HG03139 (cell line): ENCODE results near the gene APC.
"Not testable (repeated sequence)": the region's sequence is repeated elsewhere in the genome, so short reads cannot be mapped to it uniquely, and the experiment has no call there.

ENCODE experiments used
- ATAC-seq: cut with Tn5 transposase; IDR thresholded peaks from one replicate; pipeline ENCODE4 v1.9.1; 2021; ENCODE audit not compliant: unreplicated experiment

Gene APC

GRCh38 chr5:112713206-112713605 is 24.5 kb upstream of the APC start:
- no peak for ATAC-seq

- not testable (repeated sequence) for ATAC-seq
Measured at GRCh38 chr5:112716895-112717294, 20.8 kb upstream of the APC start.

GRCh38 chr5:112717506-112718082 is 20.1 kb upstream of the APC start:
- ATAC-seq: no peak

GRCh38 chr5:112718344-112718743 is 19.3 kb upstream of the APC start:
- ATAC-seq: no peak

GRCh38 chr5:112720576-112720975 is 17.1 kb upstream of the APC start:
- no peak for ATAC-seq

- ATAC-seq: no peak
Measured at GRCh38 chr5:112724901-112725300, 12.8 kb upstream of the APC start.

- no peak for ATAC-seq
Measured at GRCh38 chr5:112729630-112730029, 8.1 kb upstream of the APC start.

GRCh38 chr5:112732131-112732530 is 5.6 kb upstream of the APC start:
- ATAC-seq: no peak

GRCh38 chr5:112733586-112733985 is 4.1 kb upstream of the APC start:
- no peak for ATAC-seq

GRCh38 chr5:112734597-112734996 is 3.1 kb upstream of the APC start:
- ATAC-seq: no peak

- ATAC-seq: no peak
Measured at GRCh38 chr5:112735702-112736101, 2.0 kb upstream of the APC start.

GRCh38 chr5:112737070-112737462 is 619 bp upstream of the APC start:
- no peak for ATAC-seq

GRCh38 chr5:112738191-112738560 is 491 bp downstream of the APC start:
- ATAC-seq: peak; percentile 18

GRCh38 chr5:112742424-112742823 is 4.7 kb downstream of the APC start:
- ATAC-seq: no peak

- ATAC-seq: no peak
Measured at GRCh38 chr5:112743631-112744030, 5.9 kb downstream of the APC start.

GRCh38 chr5:112752335-112752734 is 14.7 kb downstream of the APC start:
- no peak for ATAC-seq

GRCh38 chr5:112755703-112756102 is 18.0 kb downstream of the APC start:
- ATAC-seq: no peak

- no peak for ATAC-seq
Measured at GRCh38 chr5:112757468-112758208, 20.0 kb downstream of the APC start.

GRCh38 chr5:112758676-112759075 is 21.0 kb downstream of the APC start:
- no peak for ATAC-seq

- ATAC-seq: no peak
Measured at GRCh38 chr5:112762113-112762810, 24.6 kb downstream of the APC start.

- ATAC-seq: no peak
Measured at GRCh38 chr5:112763165-112763564, 25.5 kb downstream of the APC start.

- ATAC-seq: no peak
Measured at GRCh38 chr5:112772124-112772523, 34.4 kb downstream of the APC start.
